Muscle of leg (tissue), 11 donors: ENCODE measurements around the gene MREG. TPM values are rescaled to one million over a fixed set of nuclear protein-coding genes. Genes with fewer than 3 reads are reported as not detected.
"Not testable (repeated sequence)": the region's sequence is repeated elsewhere in the genome, so short reads cannot be mapped to it uniquely, and the experiment has no call there.

Experiments
- DNase-seq: peaks from one replicate; pipeline ENCODE4 v3.0.0; 2013
- H3K27ac ChIP-seq: one replicate; pipeline ENCODE4 v1.5.1; 2013; ENCODE audit warnings: mild to moderate bottlenecking, low read length, control low read depth
- H3K27me3 ChIP-seq: one replicate; pipeline ENCODE4 v1.6.1; 2013; ENCODE audit warnings: low read length; ENCODE audit not compliant: control insufficient read depth, insufficient read depth
- H3K36me3 ChIP-seq: one replicate; pipeline ENCODE4 v1.6.1; 2013; ENCODE audit warnings: low read length; ENCODE audit not compliant: control insufficient read depth, insufficient read depth
- H3K4me1 ChIP-seq: one replicate; pipeline ENCODE4 v1.6.1; 2013; ENCODE audit warnings: low read length; ENCODE audit not compliant: control insufficient read depth, insufficient read depth
- H3K4me3 ChIP-seq: one replicate; pipeline ENCODE4 v1.5.1; 2013; ENCODE audit warnings: low read length, control low read depth
- H3K9me3 ChIP-seq: replicated peaks from 2 replicates; pipeline ENCODE4 v1.6.1; 2013; ENCODE audit warnings: low read depth, low read length; ENCODE audit not compliant: control insufficient read depth
- WGBS: methylation state at CpG from one replicate; pipeline ENCODE4 v1.1.5; 2013; ENCODE audit warnings: missing lambda C conversion rate; ENCODE audit not compliant: insufficient coverage; 5-methylcytosine and 5-hydroxymethylcytosine counted together
- polyA plus RNA-seq, 8 donors: library from polyadenylated mRNA; unstranded; fragments of 120-200 nt; gene quantifications; one replicate each; pipeline versions ENCODE4 v1.2.1 to v1.2.3, GENCODE V29; 2013; ENCODE audit warnings: inconsistent platforms in 1 of 8, low replicate concordance in 1 of 8; ENCODE audit not compliant: insufficient read length in 8 of 8, insufficient read depth in 1 of 8
- total RNA-seq: library from RNA; stranded (reverse); fragments of 120-200 nt; gene quantifications from one replicate; pipeline ENCODE4 v1.2.4, GENCODE V29; 2013

The MREG gene
- total and polyA plus RNA-seq, 9 donors = 1.3 to 4.4 (median 2.1) TPM

- not testable (repeated sequence) for H3K36me3 ChIP-seq, H3K9me3 ChIP-seq, H3K4me3 ChIP-seq, H3K27ac ChIP-seq, DNase-seq, H3K27me3 ChIP-seq, H3K4me1 ChIP-seq
- WGBS = 76% methylated on average over 2 of the region's 2 CpGs
These were observed 4.1 kb downstream of the MREG start for GRCh38 chr2:216009215-216009614.

GRCh38 chr2:216008387-216008786, 5.0 kb downstream of the MREG start:
- Histone ChIP-seq H3K36me3 (no peaks in the 10 kb centered on the region), H3K9me3 (no peaks in the 10 kb centered on the region), H3K4me3 (no peak overlapping the region), H3K27ac (no peak overlapping the region), H3K4me1 (peaks cover 5% of the 10 kb centered on the region), H3K27me3 (peaks cover 3% of the 10 kb centered on the region)
- no CpG with 5 or more reads among the region's 3 CpGs for WGBS
- no peak for DNase-seq

DNA sequence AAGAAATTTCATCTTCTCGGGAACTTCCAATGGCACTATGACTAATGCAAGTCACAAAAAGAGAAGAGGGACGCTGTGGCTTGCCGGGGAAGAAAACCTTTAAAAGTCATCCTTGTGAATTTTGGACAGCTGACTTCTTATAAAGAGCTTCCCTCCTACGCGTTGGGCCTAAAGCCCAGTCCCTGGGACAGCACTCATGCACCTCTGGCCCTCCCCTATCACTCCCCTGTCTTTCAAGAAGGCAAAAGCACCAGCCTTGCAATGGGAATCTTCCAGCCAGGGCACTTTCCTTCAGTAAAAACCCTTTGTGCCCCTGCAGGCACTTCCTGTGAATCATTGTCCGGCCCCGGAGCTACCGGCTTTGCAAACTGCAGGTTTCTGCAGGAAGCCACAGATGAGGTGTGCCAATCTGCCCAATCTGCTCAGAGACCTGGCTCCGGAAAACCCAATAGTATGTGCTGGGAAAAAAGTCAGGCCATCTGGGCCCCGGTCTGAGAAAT, 7.1 kb downstream of the MREG start:
- H3K27me3 ChIP-seq = no peaks in the 10 kb centered on the region
- 40% methylated on average over 7 of the region's 10 CpGs for WGBS
- no peaks in the 10 kb centered on the region for H3K4me1 ChIP-seq
- H3K27ac ChIP-seq = no peak overlapping the region
- DNase-seq = peak; percentile 52
- no peaks in the 10 kb centered on the region for H3K9me3 ChIP-seq
- H3K36me3 ChIP-seq = no peaks in the 10 kb centered on the region
- no peak overlapping the region for H3K4me3 ChIP-seq

DNA sequence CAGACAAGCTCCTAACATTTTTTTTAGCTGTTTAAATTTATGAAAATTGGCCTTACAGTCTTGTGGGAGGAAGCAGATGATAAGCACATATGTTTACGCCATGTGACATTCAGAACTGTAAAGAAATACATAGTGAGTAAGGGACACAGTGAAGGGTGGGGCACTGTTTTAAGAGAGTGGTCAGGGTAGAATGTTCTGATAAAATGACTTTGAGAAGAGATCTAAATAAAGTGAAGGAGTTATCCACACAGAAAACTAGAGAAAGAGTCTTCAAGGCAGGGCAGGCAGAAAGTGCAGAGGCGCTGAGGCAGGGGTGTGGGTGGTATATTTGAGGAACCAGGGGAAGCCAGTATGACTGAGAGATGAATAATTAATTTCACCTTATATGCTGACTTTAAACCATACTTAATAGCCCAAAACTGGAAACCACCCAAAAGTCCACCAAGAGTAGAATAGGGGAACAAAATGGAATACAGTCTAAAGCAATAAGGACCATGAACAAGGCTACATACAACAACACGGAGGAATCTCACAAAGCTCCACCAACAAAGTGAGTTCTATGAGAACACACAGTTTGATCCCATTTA, 8.6 kb downstream of the MREG start:
- H3K27me3 ChIP-seq = no peaks in the 10 kb centered on the region
- H3K27ac ChIP-seq = no peak overlapping the region
- no peaks in the 10 kb centered on the region for H3K4me1 ChIP-seq
- no peak overlapping the region for H3K4me3 ChIP-seq
- DNase-seq = no peak
- WGBS = 85% methylated on average over 1 of the region's 3 CpGs
- no peaks in the 10 kb centered on the region for H3K9me3 ChIP-seq
- H3K36me3 ChIP-seq = no peaks in the 10 kb centered on the region

DNA sequence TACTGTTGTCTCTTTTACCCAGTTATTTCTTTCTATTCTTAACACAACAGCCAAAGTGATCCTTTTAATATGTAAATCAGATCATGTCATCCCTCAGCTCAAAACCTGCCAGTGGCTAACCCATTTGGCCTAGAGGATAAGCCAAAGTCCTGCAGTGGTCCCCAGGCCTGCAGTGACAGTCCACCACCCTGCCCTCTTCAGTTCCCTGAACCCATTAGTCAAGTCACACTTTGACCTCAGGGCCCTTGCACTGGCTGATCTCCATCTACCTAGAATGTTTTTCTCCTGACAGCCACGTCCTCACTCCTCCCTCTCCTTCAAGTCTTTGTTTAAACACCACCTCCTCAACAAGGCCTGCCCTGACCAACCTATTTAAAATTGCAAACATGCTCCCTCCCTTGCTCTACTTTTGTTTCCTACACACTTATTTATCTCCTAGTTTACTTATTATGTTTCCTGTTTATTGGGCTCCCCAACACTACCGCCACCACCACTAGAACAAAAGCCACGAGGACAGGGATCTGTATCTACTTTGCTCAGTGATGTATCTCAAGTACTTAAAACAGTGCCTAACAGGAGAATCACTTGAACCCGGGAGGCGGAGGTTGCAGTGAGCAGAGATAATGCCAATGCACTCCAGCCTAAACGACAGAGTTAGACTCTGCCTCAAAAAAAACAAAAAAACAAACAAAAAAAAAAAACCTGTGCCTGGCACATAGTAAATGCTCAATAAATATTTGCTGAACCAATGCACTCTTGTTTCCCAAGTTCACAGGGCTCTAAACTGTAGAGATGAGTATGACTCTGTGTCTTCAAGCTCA, 9.3 kb downstream of the MREG start:
- no peaks in the 10 kb centered on the region for H3K27me3 ChIP-seq
- no peak overlapping the region for H3K27ac ChIP-seq
- no peaks in the 10 kb centered on the region for H3K36me3 ChIP-seq
- no peaks in the 10 kb centered on the region for H3K9me3 ChIP-seq
- 97% methylated on average over 5 of the region's 6 CpGs for WGBS
- no peak for DNase-seq
- no peak overlapping the region for H3K4me3 ChIP-seq
- H3K4me1 ChIP-seq = no peaks in the 10 kb centered on the region

DNA sequence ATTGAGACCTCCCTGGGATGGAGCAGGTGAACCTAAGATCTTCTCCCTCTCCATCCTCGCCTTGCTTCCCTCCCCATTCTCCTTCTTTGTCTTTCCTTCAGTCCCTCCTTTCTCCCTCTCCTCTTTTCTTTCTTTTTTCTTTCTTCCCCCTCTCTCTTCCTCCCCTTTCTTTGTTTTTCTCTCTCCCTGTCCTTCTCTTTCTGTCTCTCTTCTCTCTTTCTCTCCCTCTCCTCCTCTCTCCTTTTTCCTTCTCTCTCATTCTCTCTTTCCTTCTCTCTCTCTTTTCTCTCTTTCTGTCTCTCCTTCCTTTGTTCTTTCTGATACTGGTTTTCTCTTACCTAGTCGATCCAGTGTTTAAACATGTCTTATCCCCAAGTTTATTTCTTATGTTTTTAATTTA, 10.7 kb downstream of the MREG start:
- H3K4me3 ChIP-seq = no peak overlapping the region
- no peak overlapping the region for H3K27ac ChIP-seq
- no peak for DNase-seq
- no peaks in the 10 kb centered on the region for H3K36me3 ChIP-seq
- no peaks in the 10 kb centered on the region for H3K9me3 ChIP-seq
- no peaks in the 10 kb centered on the region for H3K27me3 ChIP-seq
- no peaks in the 10 kb centered on the region for H3K4me1 ChIP-seq
- 90% methylated on average over 1 of the region's 2 CpGs for WGBS

GRCh38 chr2:216002101-216002678, 11.2 kb downstream of the MREG start:
- peak; percentile 5 for DNase-seq
- no peak overlapping the region for H3K27ac ChIP-seq
- no peaks in the 10 kb centered on the region for H3K36me3 ChIP-seq
- H3K4me1 ChIP-seq = no peaks in the 10 kb centered on the region
- no peaks in the 10 kb centered on the region for H3K27me3 ChIP-seq
- no peaks in the 10 kb centered on the region for H3K9me3 ChIP-seq
- H3K4me3 ChIP-seq = no peak overlapping the region
- 30% methylated on average over 5 of the region's 5 CpGs for WGBS

DNA sequence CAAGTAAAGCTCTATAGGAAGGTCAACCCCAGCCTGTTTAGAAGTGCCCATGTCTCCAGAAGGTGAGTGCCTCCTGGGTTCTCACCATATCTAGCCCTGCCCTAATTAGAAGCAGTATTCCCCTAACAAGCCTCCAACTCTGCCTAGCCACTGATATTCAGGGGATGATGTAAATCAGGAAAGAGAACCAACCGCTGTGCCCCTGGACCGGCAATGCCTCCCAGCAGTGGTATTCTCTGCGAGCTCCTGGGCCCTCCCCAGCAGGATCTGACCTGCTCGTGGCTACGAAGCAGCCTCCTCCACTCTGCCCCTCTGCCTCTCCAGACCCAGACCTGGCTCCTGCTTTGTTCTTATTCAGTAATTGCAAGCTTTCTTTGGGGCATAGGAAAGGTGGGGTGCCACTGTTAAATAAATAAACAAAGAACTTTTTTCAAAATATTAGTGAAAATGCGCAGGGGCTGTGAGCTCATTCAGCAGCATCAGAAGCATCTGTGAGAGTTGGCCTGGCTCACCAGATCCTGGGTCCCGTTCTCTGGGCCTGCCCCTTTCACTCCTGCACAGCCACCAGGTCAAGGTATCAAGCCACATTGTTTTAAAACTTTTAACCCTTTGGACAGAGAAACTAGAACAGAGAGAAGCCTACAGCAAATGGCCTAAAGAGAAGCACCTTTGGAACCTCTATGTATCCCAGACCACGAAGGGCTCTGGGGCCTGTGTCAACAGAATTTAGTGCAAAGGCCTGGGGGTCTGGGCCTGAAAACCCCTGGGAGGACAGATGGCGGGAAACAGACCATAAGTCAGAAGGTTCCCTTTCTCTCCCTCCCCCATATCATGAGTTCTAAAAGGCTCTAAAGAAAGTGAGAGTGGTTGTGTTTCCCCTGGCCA, 11.9 kb downstream of the MREG start:
- Histone ChIP-seq H3K4me3 (no peak overlapping the region), H3K36me3 (no peaks in the 10 kb centered on the region), H3K9me3 (no peaks in the 10 kb centered on the region), H3K27me3 (no peaks in the 10 kb centered on the region), H3K4me1 (no peaks in the 10 kb centered on the region), H3K27ac (no peak overlapping the region)
- no peak for DNase-seq
- 40% methylated on average over 3 of the region's 9 CpGs for WGBS

DNA sequence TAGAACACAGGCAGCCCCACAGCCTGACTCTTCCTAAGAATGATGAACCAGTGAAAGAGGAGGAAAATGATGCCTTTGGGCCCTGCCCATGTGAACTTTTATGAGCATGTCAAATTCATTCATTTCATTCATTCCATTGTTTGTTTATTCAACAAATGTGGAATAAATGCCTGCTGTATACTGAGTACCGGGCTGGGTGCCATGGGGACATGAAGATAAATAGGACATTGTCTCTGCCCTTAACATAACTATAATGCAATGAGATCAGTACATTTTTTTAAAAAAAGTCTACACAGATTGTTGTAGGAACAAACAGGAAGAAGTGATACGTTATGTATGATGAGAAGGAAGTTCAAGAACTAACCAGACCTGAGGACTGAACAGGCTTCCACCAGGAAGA, 14.7 kb downstream of the MREG start:
- 67% methylated on average over 1 of the region's 2 CpGs for WGBS
- Histone ChIP-seq H3K27ac (no peak overlapping the region), H3K4me3 (no peak overlapping the region), H3K36me3 (no peaks in the 10 kb centered on the region), H3K4me1 (no peaks in the 10 kb centered on the region), H3K9me3 (no peaks in the 10 kb centered on the region), H3K27me3 (no peaks in the 10 kb centered on the region)
- no peak for DNase-seq

- Histone ChIP-seq H3K36me3 (no peaks in the 10 kb centered on the region), H3K9me3 (no peaks in the 10 kb centered on the region), H3K27ac (no peak overlapping the region), H3K4me1 (no peaks in the 10 kb centered on the region), H3K27me3 (no peaks in the 10 kb centered on the region), H3K4me3 (no peak overlapping the region)
- DNase-seq = no peak
- WGBS = no CpG with 5 or more reads among the region's 1 CpG
These were observed 16.1 kb downstream of the MREG start for GRCh38 chr2:215997219-215997618.
